ENCODE results near the gene ATF2. TPM values are rescaled to one million over a fixed set of nuclear protein-coding genes. Genes with fewer than 3 reads are reported as not detected.

ATF2 gene
- total and polyA plus RNA-seq, 2 of the 13 experiments (the other 11 are each of a cell fraction or from before 2014, with no cell fraction given) = 91.6 to 95.1 TPM

GRCh38 chr2:175187378-175187777 lies 19.4 kb upstream of the ATF2 start (continued):
- TF ChIP-seq PRMT3 (CRISPR knock-in tag; IDR thresholded peaks at IDR 0.05; ENCODE audit: borderline replicate concordance, low read depth) (no peak), ZNF260 (CRISPR knock-in tag; IDR thresholded peaks at IDR 0.05; ENCODE audit: borderline replicate concordance, low read depth) (no peak), JUNB (CRISPR knock-in tag; IDR thresholded peaks at IDR 0.05; ENCODE audit: borderline replicate concordance) (no peak), GABPA (IDR thresholded peaks at IDR 0.05; ENCODE audit: low read depth, low read length) (no peak), GABPA (CRISPR knock-in tag; IDR thresholded peaks at IDR 0.05; ENCODE audit: low read depth) (no peak), NFYC (CRISPR knock-in tag; IDR thresholded peaks at IDR 0.05) (no peak), CEBPB (IDR thresholded peaks at IDR 0.05; ENCODE audit: borderline replicate concordance, low read depth, low read length) (no peak), ZMYM4 (CRISPR knock-in tag; IDR thresholded peaks at IDR 0.05) (0 out of 2 replicates have a peak, but pooled peaks have one; percentile 16), ZNF430 (CRISPR knock-in tag; IDR thresholded peaks at IDR 0.05) (no peak), ZNF143 (CRISPR knock-in tag; IDR thresholded peaks at IDR 0.05) (no peak), NCOA5 (CRISPR knock-in tag; IDR thresholded peaks at IDR 0.05) (no peak), RAD21 (CRISPR knock-in tag; IDR thresholded peaks at IDR 0.05) (0 out of 2 replicates have a peak, but pooled peaks have one; percentile 31), SAP130 (CRISPR knock-in tag; IDR thresholded peaks at IDR 0.05; ENCODE audit: low read depth) (0 out of 2 replicates have a peak, but pooled peaks have one; percentile 20), STAG1 (CRISPR knock-in tag; IDR thresholded peaks at IDR 0.05) (peak; percentile 71), TEAD3 (CRISPR knock-in tag; optimal IDR thresholded peaks at IDR 0.05; ENCODE audit: borderline replicate concordance) (peak; percentile 44), ZNF263 (CRISPR knock-in tag; IDR thresholded peaks at IDR 0.05) (no peak), KAT2B (IDR thresholded peaks at IDR 0.05; ENCODE audit: borderline replicate concordance, low read depth, low read length) (no peak), RBM39 (IDR thresholded peaks at IDR 0.05; ENCODE audit: low read depth, low read length, poor library complexity, severe bottlenecking) (no peak), ZNF7 (CRISPR knock-in tag; IDR thresholded peaks at IDR 0.05) (no peak), ZKSCAN8 (CRISPR knock-in tag; IDR thresholded peaks at IDR 0.05; ENCODE audit: borderline replicate concordance) (0 out of 2 replicates have a peak, but pooled peaks have one; percentile 41), ZNF580 (CRISPR knock-in tag; IDR thresholded peaks at IDR 0.05; ENCODE audit: borderline replicate concordance, low read depth) (no peak), CBX1 (IDR thresholded peaks at IDR 0.05; ENCODE audit: low read depth) (no peak), KLF13 (CRISPR knock-in tag; IDR thresholded peaks at IDR 0.05) (no peak), ZNF615 (CRISPR knock-in tag; IDR thresholded peaks at IDR 0.05; ENCODE audit: borderline replicate concordance) (no peak), ZC3H4 (CRISPR knock-in tag; IDR thresholded peaks at IDR 0.05; ENCODE audit: borderline replicate concordance) (no peak), SCMH1 (CRISPR knock-in tag; IDR thresholded peaks at IDR 0.05; ENCODE audit: borderline replicate concordance) (no peak), ISX (CRISPR knock-in tag; conservative IDR thresholded peaks at IDR 0.05) (0 out of 2 replicates have a peak, but pooled peaks have one; percentile 45), ZNF703 (CRISPR knock-in tag; IDR thresholded peaks at IDR 0.05; ENCODE audit: borderline replicate concordance) (no peak), PAWR (CRISPR knock-in tag; IDR thresholded peaks at IDR 0.05; ENCODE audit: borderline replicate concordance) (no peak), ZBTB20 (CRISPR knock-in tag; IDR thresholded peaks at IDR 0.05; ENCODE audit: borderline replicate concordance, low read depth) (no peak), SNAI1 (CRISPR knock-in tag; IDR thresholded peaks at IDR 0.05; ENCODE audit: borderline replicate concordance) (no peak), TOE1 (CRISPR knock-in tag; IDR thresholded peaks at IDR 0.05) (no peak)
- TF ChIP-seq, protein P1, sequence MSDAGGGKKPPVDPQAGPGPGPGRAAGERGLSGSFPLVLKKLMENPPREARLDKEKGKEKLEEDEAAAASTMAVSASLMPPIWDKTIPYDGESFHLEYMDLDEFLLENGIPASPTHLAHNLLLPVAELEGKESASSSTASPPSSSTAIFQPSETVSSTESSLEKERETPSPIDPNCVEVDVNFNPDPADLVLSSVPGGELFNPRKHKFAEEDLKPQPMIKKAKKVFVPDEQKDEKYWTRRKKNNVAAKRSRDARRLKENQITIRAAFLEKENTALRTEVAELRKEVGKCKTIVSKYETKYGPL (CRISPR knock-in tag; IDR thresholded peaks at IDR 0.05) = no peak
- TF ChIP-seq, protein P2, sequence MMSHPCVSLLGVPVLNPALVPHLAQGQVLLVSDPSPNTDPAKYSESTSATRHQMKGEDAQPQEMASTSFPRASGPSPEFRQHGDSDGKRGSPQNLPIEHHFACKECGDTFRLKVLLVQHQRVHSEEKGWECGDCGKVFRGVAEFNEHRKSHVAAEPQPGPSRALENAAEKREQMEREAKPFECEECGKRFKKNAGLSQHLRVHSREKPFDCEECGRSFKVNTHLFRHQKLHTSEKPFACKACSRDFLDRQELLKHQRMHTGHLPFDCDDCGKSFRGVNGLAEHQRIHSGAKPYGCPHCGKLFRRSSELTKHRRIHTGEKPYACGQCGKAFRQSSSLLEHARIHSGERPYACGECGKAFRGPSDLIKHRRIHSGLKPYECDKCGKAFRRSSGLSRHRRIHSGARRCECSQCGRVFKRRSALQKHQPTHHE (CRISPR knock-in tag; IDR thresholded peaks at IDR 0.05; ENCODE audit: borderline replicate concordance) = no peak

Data from HepG2 (cell line).